GM12891 (cell line): Measurements from ENCODE around the gene PRAMEF33.
"Not testable (repeated sequence)": the region's sequence is repeated elsewhere in the genome, so short reads cannot be mapped to it uniquely, and the experiment has no call there.

Source experiments
- PAX5 ChIP-seq: IDR thresholded peaks from 2 replicates; pipeline ENCODE4 v1.6.1; 2011; ENCODE audit warnings: low read length, moderate library complexity, mild to moderate bottlenecking; ENCODE audit not compliant: insufficient read depth, severe bottlenecking
- POLR2AphosphoS5 ChIP-seq: IDR thresholded peaks from 2 replicates; pipeline ENCODE4 v1.6.1; 2011; ENCODE audit warnings: low read depth, low read length, control low read depth
- TAF1 ChIP-seq: IDR thresholded peaks from 2 replicates; pipeline ENCODE4 v1.6.1; 2011; ENCODE audit warnings: low read depth, low read length, control low read depth

- TF ChIP-seq POLR2AphosphoS5, TAF1, PAX5: not testable (repeated sequence)
Measured at GRCh38 chr1:13298699-13299098, 4.6 kb upstream of the PRAMEF33 start.
